ENCODE data around the gene TNFSF11.

Gene TNFSF11

GRCh38 chr13:42653679-42654078, 79.7 kb downstream of the TNFSF11 start:
- no peak for DNase-seq (ENCODE audit: low read depth)

- DNase-seq (ENCODE audit: low read depth), result no peak
These were observed 80.3 kb downstream of the TNFSF11 start for GRCh38 chr13:42654212-42654611.

- no peak for DNase-seq (ENCODE audit: low read depth)
These were observed 80.8 kb downstream of the TNFSF11 start for GRCh38 chr13:42654722-42655121.

GRCh38 chr13:42656161-42656560, 82.2 kb downstream of the TNFSF11 start:
- no peak for DNase-seq (ENCODE audit: low read depth)

- DNase-seq (ENCODE audit: low read depth), result no peak
These were observed 83.0 kb downstream of the TNFSF11 start for GRCh38 chr13:42656958-42657357.
